NCI-H1694 treated with DMSO at 0.1 percent for 48 hours (cell line): ENCODE data around the gene HBE1.

Experiments used
- DNase-seq: peaks from one replicate; lab custom pipeline; 2025; lab: John Stamatoyannopoulos, UW

The HBE1 gene

DNA sequence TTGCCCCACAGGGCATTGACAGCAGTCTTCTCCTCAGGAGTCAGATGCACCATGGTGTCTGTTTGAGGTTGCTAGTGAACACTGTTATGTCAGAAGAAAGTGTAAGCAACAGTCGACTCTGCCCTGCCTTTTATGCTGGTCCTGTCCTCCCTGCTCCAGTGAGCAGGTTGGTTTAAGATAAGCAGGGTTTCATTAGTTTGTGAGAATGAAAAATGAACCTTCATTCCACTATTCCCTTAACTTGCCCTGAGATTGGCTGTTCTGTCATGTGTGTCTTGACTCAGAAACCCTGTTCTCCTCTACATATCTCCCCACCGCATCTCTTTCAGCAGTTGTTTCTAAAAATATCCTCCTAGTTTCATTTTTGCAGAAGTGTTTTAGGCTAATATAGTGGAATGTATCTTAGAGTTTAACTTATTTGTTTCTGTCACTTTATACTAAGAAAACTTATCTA, 35.3 kb downstream of the HBE1 start, which contains the start of gene HBD:
TSS of gene HBD (minus strand) at position 103 of the 454 bp plus-strand sequence. CDS start at position 53, 50 bp downstream.
- DNase-seq = no peak

DNA sequence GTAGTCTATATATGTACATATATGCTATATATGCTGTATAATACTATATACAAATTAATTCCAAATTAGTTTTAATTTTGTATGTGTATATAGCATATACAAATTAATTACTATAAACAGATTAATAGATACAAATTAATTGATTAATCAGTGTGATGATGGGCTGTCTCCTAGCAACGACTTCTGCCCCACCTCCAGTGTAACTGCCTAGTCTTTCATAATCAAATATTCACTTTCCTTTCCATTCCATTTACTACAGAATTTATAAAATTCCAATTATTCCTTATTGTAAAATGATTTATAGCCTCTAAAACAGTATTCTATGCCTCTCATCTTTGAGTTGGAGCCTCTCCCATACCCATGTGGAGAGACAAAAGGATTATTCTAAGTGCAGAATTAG, 36.4 kb downstream of the HBE1 start:
- no peak for DNase-seq

DNA sequence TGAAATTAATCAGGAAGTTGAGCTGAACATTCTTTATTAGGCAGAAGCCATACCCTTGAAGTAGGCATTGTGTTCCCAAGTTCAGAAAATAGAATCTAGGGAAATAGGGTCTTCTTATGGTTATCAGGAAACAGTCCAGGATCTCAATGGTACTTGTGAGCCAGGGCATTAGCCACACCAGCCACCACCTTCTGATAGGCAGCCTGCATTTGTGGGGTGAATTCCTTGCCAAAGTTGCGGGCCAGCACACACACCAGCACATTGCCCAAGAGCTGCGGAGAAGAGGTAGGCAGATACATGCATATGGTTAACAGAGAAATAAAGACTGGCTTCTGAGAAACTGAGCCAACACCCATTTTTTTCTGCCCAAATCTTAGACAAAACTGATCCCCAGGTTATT, 36.9 kb downstream of the HBE1 start:
- DNase-seq = no peak

DNA sequence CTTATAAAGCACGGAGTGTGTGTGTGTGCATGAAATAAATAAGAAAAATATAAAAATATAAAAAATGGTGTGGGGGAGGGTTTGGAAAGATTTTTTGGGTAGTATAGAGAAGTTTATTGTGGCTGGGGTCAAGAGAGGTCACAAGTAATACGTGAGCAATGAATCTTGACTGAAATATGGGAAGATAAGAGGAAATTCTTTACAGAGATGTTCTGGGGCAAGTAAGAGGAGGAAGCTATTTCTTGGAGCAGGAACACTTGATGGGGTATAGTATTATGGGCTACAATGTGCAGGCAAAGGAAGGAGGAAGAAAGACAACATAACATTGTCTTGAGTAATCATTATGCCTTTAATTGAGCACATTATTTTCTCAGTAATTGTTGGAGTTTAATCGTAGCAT, 37.6 kb downstream of the HBE1 start:
- DNase-seq = no peak

DNA sequence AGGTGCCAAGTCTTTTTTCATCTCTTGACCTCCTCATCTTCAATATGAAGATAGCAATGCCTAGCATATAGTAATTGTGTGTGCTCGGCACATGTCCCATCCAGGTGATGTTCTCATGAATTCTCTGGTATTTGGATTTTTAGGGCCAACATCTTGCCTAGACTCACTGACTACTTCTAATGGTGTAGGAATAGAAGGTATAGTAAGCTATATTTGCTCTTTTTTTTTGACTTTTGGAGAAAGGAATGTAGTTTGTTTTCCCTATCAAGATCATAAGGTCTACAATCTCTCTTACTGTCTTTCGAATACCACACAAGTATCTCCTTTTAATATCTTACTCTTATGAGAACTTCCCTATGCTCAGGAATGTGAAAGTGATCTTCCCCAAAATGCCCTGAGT, 38.6 kb downstream of the HBE1 start:
- DNase-seq = no peak

DNA sequence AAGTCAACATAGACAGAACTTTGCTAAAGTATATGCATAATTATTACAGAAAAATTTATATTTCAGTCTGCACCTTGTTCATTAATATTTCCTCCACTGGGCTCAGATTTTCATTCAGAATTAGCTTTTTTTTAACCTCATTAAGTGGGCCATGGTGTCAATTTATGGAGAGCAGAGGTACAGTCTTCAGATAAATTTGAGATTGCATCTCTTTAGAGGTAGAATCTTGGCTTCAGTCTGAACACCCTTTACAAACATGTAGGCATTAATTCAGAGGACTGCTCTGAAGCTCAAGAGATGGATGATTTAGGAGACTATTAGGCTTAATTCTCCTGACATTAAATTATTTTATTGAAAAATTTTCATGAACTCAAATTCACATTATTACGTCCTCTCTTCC, 39.5 kb downstream of the HBE1 start:
- DNase-seq = no peak

DNA sequence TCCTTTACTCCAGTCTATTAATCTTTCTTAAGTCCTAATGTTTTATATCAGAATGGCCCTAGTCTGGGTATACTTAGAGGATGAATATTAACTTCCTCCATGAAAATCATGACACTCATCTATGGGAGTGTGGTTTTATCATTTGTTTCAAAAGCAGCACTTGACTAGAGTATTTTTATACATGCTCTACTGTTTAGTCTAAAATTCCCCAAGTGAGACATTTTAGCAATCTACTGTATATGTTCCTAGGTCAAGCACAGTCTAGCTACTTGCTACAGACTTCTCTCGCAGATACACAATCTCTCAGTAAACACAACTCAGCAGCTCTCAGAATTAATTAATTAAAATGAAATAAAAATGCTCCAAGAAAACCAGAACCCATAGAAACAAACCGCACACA, 39.9 kb downstream of the HBE1 start:
- no peak for DNase-seq

DNA sequence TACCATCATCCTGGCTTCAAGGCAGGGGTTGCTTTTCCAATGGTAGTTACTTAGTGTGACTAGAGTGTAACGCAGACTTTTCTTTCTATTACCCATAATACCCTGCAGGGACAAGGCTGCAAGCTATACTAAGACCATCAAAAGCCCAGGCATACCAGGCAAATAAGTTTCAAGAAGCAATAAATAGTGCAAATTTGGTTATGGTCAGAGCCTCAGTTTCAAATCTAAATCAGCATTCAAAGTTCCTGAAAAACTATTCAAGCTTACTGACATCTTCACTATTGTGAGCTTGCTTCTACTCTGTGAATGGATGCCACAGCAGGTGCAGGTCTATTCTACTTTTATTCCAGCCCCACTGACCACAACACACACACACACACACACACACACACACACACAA, 40.4 kb downstream of the HBE1 start:
- no peak for DNase-seq

DNA sequence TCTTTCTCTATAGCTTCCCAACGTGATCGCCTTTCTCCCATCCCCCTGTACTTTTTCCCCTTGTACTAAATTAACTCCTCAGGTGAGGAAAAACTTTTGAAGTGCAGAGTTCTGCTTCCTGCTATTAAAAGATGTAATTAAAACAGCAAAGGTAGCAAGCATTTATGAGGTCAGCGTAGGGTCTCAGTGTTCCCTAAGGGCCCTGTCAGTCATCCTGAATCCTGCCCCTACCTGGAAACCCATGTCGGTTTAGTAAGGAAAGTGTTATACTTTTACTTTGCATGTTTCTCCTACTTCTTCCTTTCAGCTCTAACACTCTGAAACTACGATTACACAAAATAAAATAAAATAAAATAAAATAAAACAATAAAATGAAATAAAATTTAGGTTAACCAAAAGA, 41.6 kb downstream of the HBE1 start:
- no peak for DNase-seq

DNA sequence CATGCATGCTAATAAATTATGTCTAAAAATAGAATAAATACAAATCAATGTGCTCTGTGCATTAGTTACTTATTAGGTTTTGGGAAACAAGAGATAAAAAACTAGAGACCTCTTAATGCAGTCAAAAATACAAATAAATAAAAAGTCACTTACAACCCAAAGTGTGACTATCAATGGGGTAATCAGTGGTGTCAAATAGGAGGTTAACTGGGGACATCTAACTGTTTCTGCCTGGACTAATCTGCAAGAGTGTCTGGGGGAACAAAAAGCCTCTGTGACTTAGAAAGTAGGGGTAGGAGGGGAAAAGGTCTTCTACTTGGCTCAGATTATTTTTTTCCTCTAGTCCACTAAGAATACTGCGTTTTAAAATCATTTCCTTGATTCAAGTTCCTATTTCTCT, 42.1 kb downstream of the HBE1 start:
- DNase-seq = no peak

DNA sequence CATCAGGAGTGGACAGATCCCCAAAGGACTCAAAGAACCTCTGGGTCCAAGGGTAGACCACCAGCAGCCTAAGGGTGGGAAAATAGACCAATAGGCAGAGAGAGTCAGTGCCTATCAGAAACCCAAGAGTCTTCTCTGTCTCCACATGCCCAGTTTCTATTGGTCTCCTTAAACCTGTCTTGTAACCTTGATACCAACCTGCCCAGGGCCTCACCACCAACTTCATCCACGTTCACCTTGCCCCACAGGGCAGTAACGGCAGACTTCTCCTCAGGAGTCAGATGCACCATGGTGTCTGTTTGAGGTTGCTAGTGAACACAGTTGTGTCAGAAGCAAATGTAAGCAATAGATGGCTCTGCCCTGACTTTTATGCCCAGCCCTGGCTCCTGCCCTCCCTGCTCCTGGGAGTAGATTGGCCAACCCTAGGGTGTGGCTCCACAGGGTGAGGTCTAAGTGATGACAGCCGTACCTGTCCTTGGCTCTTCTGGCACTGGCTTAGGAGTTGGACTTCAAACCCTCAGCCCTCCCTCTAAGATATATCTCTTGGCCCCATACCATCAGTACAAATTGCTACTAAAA, 42.9 kb downstream of the HBE1 start, which contains the start of gene HBB:
TSS of gene HBB (minus strand) at position 340 of the 579 bp plus-strand sequence. CDS start at position 290, 50 bp downstream.
- peak; percentile 28 for DNase-seq

DNA sequence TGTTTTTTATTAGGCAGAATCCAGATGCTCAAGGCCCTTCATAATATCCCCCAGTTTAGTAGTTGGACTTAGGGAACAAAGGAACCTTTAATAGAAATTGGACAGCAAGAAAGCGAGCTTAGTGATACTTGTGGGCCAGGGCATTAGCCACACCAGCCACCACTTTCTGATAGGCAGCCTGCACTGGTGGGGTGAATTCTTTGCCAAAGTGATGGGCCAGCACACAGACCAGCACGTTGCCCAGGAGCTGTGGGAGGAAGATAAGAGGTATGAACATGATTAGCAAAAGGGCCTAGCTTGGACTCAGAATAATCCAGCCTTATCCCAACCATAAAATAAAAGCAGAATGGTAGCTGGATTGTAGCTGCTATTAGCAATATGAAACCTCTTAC, 44.3 kb downstream of the HBE1 start:
- DNase-seq = no peak

DNA sequence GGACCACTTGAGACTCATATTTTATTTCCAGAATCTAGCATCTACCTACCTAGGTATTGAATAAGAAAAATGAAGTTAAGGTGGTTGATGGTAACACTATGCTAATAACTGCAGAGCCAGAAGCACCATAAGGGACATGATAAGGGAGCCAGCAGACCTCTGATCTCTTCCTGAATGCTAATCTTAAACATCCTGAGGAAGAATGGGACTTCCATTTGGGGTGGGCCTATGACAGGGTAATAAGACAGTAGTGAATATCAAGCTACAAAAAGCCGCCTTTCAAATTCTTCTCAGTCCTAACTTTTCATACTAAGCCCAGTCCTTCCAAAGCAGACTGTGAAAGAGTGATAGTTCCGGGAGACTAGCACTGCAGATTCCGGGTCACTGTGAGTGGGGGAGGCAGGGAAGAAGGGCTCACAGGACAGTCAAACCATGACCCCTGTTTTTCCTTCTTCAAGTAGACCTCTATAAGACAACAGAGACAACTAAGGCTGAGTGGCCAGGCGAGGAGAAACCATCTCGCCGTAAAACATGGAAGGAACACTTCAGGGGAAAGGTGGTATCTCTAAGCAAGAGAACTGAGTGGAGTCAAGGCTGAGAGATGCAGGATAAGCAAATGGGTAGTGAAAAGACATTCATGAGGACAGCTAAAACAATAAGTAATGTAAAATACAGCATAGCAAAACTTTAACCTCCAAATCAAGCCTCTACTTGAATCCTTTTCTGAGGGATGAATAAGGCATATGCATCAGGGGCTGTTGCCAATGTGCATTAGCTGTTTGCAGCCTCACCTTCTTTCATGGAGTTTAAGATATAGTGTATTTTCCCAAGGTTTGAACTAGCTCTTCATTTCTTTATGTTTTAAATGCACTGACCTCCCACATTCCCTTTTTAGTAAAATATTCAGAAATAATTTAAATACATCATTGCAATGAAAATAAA, 44.9 kb downstream of the HBE1 start:
- DNase-seq = no peak

DNA sequence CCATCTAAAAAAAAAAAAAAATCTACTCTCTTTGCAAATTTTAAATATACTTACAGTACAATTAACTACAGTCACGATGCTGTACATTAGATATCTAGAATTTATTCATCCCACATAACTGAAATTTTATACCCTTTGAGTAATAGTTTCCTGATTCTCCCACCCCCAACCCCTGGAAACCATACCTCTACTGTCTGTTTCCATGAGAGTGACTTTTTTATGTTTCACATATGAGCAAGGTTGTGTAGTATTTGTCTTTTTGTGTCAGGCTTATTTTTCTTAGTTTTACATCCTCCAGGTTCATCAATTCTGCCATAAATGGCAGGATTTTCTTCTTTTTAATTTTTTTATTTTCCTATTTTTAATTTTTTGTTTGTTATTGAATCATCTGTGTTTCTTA, 46.1 kb downstream of the HBE1 start:
- no peak for DNase-seq

DNA sequence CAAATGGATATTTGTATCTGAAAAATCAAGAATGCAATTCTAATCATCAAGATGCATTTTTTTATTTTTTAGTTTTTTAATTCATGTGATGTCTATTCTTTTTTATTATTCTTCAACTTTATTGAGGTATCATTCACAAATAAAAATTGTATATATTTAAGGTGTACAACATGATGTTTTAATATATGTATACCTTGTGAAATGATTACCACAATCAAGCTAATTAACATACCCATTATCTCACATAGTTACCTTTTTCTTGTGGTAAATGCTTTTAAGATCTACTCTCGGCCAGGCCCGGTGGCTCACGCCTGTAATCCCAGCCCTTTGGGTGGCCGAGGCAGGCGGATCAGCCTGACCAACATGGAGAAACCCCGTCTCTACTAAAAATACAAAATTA, 46.6 kb downstream of the HBE1 start:
- no peak for DNase-seq
